HG03095 (cell line): Measurements from ENCODE around the gene CNTRL.
A peak's percentile ranks its signal among the peaks of the same experiment; 100 is the strongest.
"Not testable (repeated sequence)": the region's sequence is repeated elsewhere in the genome, so short reads cannot be mapped to it uniquely, and the experiment has no call there.

Experiments
- ATAC-seq: cut with Tn5 transposase; IDR thresholded peaks from one replicate; pipeline ENCODE4 v1.9.1; 2021; ENCODE audit warnings: moderate library complexity; ENCODE audit not compliant: unreplicated experiment

Gene CNTRL, protein sequence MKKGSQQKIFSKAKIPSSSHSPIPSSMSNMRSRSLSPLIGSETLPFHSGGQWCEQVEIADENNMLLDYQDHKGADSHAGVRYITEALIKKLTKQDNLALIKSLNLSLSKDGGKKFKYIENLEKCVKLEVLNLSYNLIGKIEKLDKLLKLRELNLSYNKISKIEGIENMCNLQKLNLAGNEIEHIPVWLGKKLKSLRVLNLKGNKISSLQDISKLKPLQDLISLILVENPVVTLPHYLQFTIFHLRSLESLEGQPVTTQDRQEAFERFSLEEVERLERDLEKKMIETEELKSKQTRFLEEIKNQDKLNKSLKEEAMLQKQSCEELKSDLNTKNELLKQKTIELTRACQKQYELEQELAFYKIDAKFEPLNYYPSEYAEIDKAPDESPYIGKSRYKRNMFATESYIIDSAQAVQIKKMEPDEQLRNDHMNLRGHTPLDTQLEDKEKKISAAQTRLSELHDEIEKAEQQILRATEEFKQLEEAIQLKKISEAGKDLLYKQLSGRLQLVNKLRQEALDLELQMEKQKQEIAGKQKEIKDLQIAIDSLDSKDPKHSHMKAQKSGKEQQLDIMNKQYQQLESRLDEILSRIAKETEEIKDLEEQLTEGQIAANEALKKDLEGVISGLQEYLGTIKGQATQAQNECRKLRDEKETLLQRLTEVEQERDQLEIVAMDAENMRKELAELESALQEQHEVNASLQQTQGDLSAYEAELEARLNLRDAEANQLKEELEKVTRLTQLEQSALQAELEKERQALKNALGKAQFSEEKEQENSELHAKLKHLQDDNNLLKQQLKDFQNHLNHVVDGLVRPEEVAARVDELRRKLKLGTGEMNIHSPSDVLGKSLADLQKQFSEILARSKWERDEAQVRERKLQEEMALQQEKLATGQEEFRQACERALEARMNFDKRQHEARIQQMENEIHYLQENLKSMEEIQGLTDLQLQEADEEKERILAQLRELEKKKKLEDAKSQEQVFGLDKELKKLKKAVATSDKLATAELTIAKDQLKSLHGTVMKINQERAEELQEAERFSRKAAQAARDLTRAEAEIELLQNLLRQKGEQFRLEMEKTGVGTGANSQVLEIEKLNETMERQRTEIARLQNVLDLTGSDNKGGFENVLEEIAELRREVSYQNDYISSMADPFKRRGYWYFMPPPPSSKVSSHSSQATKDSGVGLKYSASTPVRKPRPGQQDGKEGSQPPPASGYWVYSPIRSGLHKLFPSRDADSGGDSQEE (N-terminal part only)

DNA sequence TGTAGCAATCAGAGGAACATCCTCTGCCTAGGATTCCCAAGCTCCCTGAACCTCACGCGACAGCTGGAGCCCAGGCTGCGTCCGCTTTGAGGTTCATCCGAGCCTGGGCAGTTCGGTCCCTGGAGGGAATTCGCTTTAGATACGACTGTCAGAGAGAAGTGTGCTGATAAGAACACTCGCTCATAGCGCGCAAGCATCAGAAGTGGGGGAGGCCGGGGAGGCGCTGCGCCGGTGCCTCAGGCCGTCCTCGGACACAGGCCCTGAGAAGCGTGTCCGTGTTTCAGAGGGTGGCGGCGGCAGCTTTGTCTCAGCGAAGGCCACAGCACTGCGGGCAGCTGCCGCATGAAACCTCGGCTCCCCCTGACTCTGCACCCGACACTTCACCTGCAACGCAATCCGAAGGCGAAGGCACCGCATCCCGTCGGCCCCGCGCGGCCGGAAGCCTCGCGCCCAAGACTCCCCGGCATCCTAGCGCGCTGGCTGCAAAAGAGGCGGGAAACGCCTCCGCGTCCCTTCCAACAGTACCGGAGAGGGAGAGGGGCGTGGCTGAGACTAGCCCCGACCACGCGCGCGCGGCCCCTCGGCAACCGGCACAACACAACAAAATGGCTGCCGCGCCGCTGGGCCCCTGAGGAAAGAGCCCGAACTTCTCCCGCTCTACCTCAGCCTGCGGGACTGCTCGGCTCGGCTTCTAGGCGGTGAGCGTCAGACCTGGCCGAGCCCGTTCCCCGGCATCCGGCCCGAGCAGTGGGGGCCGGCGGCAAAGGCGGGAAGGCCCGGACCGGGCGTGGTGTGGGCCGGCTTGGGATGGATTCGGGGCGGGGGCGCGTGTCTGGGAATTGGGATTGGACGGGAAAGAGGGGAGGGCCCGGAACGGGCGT, at the start of gene CNTRL:
Gene CNTRL, plus strand, starts transcription at position 586 of the 881 bp plus-strand sequence. CDS start 13,372 bp downstream, outside the sequence.
- ATAC-seq = peak; percentile 67

- ATAC-seq = no peak
Measured at GRCh38 chr9:121026260-121026691, 48.5 kb upstream of the CNTRL start.

GRCh38 chr9:121026768-121027167, 48.0 kb upstream of the CNTRL start:
- no peak for ATAC-seq

DNA sequence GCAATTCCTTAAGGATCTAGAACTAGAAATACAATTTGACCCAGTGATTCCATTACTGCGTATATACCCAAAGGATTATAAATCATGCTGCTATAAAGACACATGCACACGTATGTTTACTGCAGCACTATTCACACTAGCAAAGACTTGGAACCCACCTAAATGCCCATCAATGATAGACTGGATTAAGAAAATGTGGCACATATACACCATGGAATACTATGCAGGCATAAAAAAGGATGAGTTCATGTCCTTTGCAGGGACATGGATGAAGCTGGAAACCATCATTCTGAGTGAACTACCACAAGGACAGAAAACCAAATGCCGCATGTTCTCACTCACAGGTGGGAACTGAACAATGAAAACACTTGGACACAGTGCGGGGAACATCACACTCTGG, 46.5 kb upstream of the CNTRL start:
- ATAC-seq = not testable (repeated sequence)

- ATAC-seq = no peak
Measured at GRCh38 chr9:121029469-121029868, 45.3 kb upstream of the CNTRL start.

DNA sequence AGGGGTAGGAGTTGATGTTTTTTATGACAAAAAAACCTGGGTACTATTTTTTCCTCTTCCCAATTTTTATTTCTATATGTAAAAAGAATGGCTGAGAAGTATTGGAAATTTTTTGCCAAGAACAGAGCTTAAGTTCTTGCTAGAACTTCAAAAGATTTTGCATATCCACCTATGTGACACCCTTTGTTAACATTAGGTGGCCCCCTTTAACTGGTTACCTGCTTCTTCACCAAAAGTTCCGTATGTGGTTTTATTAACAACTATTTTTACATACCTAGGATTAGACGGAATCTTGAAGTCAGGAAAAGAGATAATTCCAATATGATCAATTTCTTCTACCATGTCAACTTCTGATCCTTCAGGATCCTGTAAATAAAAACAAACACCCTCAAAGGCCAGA, 40.2 kb upstream of the CNTRL start:
- ATAC-seq = no peak

- ATAC-seq = not testable (repeated sequence)
Measured at GRCh38 chr9:121035717-121036116, 39.0 kb upstream of the CNTRL start.

DNA sequence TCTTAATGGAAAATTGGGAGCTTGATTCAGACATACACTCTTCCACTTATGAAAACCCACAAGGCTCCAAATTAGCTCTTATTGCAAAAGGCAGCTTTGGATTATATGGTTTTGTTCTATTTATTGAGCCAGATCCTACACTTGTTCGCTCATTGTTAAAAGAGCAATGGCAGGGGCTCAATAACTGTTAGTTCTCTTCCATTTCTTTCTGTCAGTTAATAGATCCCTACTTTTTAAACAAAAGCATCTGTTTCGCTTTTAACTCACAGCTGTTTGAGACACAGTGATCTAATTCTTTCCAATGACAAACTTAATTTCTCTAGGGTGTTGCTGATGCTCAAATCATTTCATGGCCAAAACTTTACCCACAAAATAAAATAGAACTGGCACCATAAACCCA, 36.4 kb upstream of the CNTRL start:
- no peak for ATAC-seq

DNA sequence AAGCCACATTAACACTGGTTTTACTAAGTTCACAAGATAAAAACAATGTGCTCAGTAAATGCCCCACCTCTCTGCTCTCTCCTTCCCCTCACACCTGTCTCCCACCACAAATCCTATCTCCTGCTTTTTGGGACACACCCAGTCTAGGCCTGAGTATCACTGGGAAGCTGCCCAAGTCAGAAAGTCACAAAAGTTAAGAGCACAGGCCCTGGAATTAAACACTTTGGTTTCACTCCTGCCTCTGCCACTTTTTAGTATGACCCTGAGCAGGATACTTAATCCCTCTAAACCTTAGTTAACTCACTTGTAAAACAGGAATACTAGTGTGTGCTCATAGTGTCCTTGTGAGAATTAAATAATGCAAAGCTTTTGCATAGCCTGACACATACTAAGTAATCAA, 36.0 kb upstream of the CNTRL start:
- ATAC-seq = no peak

GRCh38 chr9:121048175-121048574, 26.6 kb upstream of the CNTRL start:
- no peak for ATAC-seq

- no peak for ATAC-seq
Measured at GRCh38 chr9:121048618-121049017, 26.1 kb upstream of the CNTRL start.

- no peak for ATAC-seq
Measured at GRCh38 chr9:121050128-121050988, 24.4 kb upstream of the CNTRL start, which contains the start of gene C5. Gene C5 (minus strand): TSS chr9:121050275. CDS start chr9:121050246, 29 bp downstream.

- no peak for ATAC-seq
Measured at GRCh38 chr9:121053544-121053943, 21.2 kb upstream of the CNTRL start.

DNA sequence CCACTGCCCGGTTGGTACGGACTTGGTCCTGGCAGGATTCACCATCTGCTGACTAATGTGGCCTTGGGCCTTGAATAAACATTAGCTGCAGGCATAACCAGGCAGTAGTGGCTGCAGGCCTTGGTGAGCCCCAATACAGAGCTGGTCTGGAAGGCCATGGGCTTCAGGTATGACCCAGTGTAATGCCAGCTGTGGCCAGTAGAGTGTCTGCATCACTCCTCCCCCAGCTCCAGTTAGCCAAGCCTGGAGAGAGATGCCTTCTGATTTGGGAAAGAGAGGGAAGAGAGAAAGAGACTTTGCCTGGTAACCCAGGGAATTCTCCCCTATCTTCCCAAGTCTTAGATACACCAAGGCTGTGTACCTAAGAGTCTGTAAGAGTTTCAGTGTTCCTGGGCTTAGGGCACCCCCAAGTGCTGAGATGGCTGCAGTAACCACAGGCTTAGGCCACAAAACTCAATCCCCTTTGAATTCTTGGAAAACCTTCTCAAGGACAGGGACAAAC, 19.1 kb upstream of the CNTRL start:
- no peak for ATAC-seq

DNA sequence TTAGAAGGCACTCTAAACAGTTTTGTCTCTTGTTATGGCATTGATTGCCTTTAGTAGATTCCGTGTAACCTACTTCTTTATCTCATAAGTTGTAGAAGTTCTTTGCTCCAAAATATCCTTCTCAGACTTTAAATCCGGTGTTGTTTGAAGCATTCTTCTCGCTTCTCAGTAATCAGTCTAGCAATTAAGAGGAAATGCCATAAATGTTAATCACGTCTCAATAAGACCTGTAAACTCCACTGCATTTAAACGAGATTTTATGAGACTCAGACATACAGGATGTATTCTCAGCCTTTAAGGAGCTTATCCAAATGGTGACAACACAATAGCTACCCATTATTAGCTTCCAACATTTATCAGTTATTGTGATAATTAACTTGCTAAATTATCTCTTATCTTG, 16.9 kb upstream of the CNTRL start:
- ATAC-seq = no peak

- no peak for ATAC-seq
Measured at GRCh38 chr9:121059513-121059912, 15.2 kb upstream of the CNTRL start.

DNA sequence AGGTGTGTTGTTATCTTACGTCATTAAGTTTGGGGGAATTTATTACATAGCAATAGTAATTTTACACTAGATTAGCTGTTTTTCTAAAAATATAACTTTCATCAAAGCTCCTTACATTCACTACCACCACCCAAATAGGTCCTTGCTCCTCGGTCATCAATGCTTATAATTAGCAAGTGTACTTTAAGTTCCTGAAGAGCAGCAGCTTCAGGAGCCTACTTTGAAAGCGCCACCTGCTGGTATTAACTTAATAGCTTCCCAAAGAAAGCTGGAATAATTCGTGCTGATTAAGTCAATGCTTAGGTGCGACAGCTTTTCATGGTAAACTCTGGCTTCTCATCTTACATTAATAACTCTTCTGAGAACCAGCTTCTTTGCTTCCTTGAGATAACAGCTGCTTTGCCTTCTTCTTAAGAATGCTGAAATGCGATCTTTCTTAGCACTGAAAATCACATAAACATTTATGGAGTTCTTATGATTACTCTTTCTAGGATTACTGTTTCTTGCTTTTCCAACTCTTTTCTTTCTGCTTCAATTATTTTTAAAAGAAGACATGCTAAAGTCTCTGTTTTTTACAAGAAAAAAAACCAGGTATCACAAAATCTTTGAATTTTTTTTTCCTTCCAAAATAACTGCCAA, 14.6 kb upstream of the CNTRL start:
- no peak for ATAC-seq

GRCh38 chr9:121066850-121067249, 7.9 kb upstream of the CNTRL start:
- ATAC-seq = no peak
